GM18526 (cell line): ENCODE data around the gene ALDH1B1.

ENCODE experiments used
- POLR2A ChIP-seq: IDR thresholded peaks from 3 replicates; pipeline ENCODE4 v1.6.1; 2011; ENCODE audit not compliant: insufficient read length; ENCODE audit errors: extremely low read depth

The ALDH1B1 gene

GRCh38 chr9:38374847-38375571 is 17.5 kb upstream of the ALDH1B1 start:
- no peak for TF ChIP-seq POLR2A

GRCh38 chr9:38375572-38375963 is 16.9 kb upstream of the ALDH1B1 start:
- no peak for TF ChIP-seq POLR2A

- no peak for TF ChIP-seq POLR2A
Measured at GRCh38 chr9:38376021-38376670, 16.4 kb upstream of the ALDH1B1 start.

- no peak for TF ChIP-seq POLR2A
Measured at GRCh38 chr9:38380230-38380871, 12.2 kb upstream of the ALDH1B1 start.

GRCh38 chr9:38380872-38381534 is 11.5 kb upstream of the ALDH1B1 start:
- no peak for TF ChIP-seq POLR2A

- TF ChIP-seq POLR2A, result no peak
Measured at GRCh38 chr9:38382141-38382540, 10.4 kb upstream of the ALDH1B1 start.

GRCh38 chr9:38384990-38385848 is 7.3 kb upstream of the ALDH1B1 start:
- no peak for TF ChIP-seq POLR2A

GRCh38 chr9:38385896-38386295 is 6.6 kb upstream of the ALDH1B1 start:
- no peak for TF ChIP-seq POLR2A

- TF ChIP-seq POLR2A, result no peak
Measured at GRCh38 chr9:38386319-38386895, 6.1 kb upstream of the ALDH1B1 start.

GRCh38 chr9:38387066-38387465 is 5.4 kb upstream of the ALDH1B1 start:
- no peak for TF ChIP-seq POLR2A

GRCh38 chr9:38387751-38388150 is 4.8 kb upstream of the ALDH1B1 start:
- TF ChIP-seq POLR2A, result no peak

GRCh38 chr9:38388283-38389223 is 3.9 kb upstream of the ALDH1B1 start:
- TF ChIP-seq POLR2A, result no peak

GRCh38 chr9:38389313-38389712 is 3.2 kb upstream of the ALDH1B1 start:
- no peak for TF ChIP-seq POLR2A
